NCI-H345 (cell line): ENCODE results near the gene ZFPM1.

Experiments
- DNase-seq: peaks from one replicate; lab custom pipeline; 2025; lab: John Stamatoyannopoulos, UW

Gene ZFPM1

DNA sequence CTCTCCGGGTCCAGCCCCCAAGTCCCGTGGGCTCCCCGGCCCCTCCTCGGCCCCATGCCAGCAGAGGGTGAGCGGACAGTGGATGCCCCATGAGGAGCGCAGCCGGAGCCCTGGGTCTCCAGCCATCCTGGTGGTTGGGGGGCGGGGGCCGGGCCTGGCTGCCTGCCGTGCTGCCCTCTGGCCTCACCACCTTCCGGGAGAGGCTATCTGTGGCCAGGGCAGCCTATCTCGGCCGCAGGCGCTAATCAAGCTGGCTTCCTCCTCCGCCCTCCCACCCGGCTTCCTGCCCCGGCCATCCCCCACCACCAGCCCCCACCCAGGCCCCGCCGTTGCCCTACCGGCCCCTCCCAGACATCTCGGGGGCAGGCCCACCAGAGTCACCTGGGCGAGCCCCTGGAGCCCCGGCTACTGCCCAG lies 46.8 kb downstream of the ZFPM1 start:
- DNase-seq, result no peak

DNA sequence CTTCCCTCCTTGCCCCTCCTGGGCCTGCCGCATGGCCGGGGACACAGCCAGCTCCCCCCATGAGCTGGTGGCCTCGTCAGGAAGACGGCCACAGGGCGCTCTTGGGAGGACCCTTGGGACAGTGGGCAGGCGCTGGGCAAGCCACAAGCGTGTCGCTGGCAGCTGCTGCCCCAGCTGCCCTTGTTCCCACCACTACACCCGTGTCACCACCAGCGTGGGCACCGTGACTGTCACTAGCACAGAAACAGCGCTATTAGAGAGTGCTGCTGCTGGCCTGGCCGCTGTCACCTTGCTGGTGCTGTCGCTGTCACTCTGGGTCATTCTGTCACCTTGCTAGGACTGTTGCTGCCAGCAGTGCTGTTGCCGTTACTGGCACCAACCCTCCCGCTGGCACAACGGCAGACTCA lies 47.2 kb downstream of the ZFPM1 start:
- DNase-seq, result no peak

DNA sequence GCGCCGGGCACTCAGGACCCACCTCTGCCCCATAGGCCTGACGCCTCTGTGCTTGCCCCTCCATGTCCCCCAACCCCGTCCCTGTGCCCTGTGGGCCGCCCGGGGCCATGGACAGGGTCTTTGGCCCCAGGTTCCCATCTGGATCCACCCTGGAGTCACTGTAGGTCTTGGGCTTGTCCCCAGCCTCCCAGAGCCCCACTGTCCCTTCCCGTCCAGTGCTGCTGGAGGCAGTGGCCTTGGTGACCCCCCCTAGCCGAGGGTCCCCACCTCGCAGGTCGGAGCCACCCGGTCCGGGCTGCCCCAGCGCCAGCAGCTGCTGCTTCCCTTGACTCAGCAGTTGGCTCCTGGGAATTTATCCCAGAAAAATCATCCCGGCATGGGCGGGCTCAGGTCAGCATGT lies 49.3 kb downstream of the ZFPM1 start:
- no peak for DNase-seq

DNA sequence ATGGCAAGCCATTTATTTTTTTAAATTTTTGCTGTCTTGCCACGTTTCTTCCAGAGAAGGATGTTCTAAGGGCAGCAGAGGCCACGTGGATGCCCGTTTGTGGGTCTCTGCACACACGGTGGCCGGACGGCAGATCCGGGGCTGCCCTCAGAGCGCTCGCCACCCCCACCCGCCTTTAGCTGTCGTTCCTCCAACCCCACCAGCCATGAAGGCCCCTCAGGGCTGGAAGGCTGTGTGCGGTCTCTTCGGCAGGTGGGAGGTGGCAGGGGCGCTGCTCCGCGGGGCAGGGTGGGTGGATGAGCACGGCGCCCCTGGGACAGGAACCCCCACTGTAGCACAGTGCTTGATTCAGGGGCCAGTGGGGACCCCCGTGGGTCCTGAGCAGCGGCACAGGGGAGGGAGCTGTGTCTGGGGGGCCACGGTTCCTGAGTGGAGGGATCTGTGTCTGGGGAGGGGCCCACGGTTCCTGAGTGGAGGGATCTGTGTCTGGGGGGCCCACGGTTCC lies 49.7 kb downstream of the ZFPM1 start:
- no peak for DNase-seq

DNA sequence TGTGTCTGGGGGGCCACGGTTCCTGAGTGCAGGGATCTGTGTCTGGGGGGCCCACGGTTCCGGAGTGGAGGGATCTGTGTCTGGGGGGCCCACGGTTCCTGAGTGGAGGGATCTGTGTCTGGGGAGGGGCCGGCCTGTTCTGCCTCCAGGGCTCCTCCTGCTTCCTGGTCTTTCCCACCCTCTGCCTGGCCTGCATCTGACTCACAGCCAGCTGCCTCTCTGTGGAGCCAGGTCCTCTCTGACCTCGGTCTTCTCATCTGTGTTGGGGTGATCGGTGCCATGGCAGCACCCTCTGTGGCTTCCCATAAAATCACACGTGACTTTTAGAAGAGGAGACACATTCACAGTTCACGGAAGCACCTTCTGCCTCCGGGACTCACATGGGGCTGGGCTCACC lies 50.3 kb downstream of the ZFPM1 start:
- no peak for DNase-seq

DNA sequence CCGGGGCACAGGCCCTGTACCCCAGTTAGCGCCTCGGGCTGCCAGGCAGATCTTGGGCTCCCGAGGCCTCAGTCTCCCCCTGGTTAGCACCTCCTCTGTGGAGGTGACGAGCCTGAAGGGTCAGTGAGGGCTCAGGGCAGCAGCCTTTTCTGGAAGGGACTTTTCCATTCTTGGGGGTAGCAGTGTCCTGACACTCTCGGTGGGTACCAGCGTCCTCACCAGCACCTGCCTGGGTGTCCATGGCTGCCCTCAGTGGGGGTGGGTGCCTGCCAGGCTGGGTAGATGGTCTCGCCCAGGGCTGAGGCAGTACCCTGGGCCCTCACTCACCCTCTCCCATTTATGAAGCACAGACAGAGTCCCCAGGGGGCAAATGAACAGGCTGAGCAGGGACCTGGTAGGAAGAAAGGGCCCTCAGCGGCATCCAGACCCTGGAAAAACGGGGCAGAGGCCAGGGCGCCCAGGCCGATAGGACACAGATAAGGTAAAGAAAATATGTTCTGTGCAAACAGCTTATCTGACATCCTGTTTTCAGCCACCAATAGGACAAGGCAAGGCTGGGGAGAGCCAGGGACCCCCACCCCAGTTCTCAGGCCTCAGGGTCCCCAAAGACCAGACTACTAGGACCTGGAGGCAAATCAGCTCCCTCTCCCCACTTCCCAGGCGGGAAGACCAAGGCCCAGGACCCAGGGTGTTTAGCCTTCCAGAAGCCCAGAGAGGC lies 50.9 kb downstream of the ZFPM1 start:
- no peak for DNase-seq

DNA sequence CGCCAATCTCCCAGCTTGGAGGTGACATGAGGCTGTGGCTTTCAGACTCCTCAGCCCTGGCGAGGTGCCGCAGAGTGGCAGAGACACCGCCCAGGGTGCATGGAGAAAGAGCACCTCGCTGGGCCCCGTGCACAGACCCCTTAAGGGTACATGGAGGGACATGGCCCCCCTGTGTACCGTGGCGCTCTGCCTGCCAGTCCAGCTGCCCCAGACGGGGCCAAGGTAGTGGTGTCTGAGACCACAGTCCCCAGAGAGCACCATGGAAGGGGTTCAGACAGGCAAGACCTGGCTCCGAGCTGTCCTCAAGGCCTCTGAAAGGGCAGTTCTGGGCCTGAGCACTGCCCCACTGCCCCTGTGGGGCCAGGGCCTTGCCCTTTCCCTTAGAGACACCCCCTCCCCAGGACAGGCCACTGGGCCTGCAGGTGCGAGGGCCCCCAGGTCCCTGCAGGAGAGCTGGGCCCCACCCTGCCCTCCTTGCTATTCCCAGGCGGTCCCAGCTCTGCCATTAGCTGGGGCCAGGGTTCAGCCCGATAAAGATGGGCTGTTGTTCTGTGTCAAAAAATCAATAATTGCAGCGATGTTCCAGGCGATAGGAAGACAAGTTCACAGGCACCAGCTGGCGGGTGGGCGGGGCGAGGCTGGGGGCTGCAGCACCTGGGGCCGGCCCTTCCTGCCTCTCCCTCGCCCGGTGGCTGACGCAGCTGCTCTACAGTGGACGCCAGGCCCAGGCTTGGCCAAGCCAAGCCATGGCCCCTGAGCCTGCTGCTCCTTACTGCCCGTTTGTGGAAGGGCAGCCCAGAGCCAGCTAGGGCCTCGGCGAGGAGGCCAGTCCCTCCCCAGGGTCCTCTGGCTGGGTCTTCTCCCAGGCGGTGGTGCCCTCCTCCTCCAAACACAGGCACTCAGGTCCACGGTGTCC lies 51.7 kb downstream of the ZFPM1 start:
- peak; percentile 75 for DNase-seq

DNA sequence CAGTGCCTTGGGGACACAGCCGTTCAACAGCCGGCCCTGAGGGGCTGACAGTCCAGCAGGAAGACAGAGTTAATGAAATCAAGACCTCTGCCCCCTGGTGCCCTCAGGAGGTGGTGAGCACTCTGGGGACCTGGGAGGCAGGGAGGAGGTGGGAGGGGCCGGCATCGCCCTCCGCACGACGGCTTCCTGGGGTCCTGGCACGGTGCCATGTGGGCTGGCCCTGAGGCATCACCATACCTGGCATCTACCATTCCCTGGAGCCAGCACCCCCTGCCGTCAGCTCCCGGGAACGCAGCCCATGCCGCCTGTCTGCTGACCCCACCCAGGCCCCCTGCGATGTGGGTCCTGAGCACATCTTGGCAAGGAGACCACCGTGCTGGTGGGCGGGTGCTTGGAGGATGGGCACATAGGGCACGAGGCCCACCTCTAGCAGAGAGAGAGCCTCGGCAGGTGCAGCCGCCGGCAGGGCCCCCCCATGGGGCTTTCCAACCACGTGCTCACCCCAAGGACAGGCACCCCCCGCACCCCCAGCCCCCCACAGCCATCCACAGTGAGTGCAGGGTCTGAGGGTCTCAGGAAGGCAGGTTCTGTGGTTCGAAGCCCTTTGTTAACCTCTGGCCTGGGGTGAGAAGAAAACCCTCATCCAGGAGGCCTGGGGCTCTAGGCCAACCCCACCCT lies 52.5 kb downstream of the ZFPM1 start:
- peak; percentile 89 for DNase-seq

DNA sequence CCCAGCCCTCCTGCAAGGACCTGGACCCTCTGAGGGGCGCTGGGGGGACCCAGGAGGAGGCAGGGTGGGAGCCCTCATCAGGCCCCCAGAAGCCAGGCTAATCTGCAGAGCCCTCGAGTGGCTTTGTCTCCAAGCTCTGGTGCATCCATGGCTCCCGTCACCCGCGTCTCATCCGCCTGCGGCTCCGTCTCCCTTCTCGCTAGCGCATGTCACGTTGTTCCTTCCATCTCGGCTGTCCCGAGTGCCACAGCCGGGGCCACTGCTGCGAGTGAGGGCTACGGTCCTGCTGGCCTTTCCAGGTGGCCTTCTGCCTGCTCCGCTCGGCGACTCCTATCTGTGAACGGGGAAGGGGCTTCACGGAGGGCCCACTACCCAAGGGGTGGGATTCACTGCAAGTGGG lies 53.6 kb downstream of the ZFPM1 start:
- DNase-seq, result no peak

DNA sequence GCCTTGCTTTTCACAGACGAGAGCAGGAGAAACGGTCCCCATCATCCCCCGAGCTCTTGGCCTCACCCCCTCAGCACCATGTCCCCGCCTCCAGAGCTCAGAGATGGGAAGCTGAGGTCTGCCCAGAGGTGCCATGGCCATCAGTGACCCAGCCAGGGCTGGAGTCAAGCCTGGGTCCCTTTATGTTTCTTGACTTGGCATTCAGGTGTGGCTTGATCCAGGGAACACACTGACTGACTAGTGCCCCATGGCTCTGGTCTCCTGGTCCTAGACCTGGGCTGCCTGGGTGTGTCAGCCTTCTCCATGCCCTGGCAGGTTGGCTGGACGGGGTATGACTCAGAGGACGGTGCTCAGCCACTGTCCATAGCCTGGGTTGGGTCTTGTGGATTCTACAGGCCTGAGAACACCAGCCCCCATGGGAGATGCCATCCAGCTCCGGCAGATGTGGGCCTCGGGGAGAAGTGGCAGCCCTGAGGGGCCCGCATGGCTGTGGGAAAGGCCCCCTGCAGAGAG lies 54.2 kb downstream of the ZFPM1 start:
- no peak for DNase-seq

DNA sequence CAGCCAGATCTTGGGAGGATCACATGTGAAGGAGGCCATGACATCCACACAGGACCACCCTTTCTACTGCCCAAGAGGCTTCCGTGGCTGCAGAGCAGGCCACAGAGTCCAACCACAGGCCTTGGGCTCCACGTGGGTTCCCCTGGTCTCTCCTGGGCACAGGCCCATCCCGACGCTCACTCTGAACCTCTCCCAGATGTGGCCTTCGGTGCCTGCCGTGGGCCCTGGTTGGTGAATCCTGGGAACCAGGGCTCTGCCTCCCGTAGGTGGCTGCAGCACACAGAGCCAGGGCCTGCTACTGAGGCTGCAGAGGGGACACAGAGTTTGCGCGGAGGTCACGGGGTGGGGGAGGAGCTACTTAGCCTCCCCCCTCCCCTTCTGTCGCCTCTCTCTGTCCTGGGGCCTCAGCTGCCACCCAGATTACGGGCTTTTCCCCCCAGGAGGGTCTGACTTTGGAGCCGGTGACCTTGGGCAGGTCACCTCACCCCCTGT lies 55.3 kb downstream of the ZFPM1 start:
- no peak for DNase-seq

DNA sequence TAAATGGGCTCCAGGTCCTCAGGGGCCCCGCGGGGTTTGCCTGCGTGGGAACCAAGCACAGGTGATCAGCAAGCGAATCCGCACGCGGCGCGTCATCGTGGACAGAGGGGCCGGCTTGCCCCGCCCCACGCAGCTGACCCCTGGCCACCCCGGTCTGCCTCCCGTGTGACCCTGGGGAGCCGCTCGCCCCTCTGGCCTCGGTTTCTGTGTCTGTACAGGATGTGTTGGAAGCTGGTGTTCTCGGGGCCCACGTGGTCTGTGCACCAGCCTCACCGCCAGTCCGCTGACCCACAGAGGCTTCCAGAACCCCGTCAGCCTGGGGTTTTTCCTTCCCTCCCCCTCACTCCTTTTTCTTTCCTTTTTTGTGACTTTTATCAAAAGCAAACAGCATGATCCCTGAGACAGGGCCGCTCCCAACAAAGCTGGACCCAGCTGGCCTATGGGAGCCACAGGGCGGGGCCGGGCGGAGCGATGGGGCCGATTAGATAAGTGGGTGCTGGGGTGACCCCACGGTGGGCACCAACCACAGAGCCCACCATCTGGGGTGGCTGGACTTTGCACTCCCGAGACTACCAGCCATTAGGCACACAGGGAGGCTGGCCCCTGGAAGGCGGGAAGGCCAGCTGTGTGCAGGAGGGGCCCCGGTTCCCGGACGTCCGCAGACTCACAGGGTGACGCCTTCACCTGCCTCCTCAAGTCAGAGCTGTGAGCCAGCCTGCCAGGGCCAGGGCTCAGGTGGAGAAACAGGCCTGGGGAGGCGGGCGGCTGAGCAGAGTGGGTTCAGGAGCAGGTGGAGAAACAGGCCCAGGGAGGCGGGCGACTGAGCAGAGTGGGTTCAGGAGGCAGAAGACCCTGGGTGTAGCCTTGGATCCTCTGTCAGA lies 56.0 kb downstream of the ZFPM1 start:
- DNase-seq, result no peak

DNA sequence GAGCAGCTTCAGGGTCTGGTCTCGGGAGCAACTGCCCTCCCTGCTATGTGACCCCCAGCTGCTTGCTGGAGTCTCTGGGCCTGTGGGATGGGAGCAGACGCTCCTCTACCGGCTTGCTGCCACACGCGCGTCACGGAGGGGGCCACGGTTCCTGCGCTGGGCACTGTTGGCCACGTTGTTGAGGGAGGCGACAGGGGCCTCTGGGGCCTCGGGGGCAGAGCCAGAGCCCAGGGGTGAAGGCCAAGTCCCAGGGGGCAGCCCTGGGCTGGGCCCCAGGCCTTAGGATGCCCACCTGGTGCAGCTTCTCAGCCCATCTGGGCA lies 56.6 kb downstream of the ZFPM1 start:
- no peak for DNase-seq

DNA sequence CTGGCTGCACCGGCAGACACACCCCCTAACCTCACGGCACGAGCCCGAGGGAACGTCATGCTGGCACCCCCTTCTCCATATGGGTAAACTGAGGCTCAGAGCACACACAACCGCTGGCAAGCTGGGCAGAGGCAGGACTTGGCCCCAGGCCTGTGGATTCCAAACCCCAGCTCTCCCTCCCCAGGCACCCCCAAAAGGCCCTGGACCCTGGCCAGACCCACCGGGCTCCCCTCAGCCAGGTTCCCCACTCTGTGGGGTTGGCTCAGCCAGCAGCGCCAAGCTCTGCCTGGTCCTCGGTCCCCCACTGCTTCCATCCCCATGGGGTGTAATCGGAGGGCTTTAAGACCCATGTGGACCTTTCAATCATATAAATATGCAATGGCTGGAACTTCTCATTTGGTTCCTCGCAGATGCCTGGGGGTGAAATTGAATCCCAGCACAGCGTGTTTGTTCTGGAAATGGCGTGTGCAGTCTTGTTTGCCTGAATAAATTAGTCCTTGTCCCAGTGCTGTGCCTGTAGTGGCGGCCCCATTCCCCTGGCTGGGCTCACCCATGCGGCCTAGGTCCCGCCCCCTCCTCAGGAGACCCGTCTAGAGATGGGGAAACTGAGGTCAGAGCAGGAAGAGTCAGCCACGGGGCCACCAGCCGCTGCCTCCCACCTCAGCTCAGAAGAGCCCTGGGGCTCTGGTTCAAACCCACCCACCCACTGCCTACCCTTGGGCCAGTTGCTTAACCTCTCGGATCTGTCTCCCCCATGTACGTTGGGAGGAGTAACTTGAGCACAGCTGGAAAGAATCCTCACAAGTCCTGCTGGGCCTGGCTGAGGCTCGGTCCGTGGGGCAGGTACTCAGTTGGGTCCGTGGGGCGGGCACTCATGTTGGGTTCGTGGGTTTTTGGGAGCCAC lies 57.3 kb downstream of the ZFPM1 start:
- peak; percentile 87 for DNase-seq

DNA sequence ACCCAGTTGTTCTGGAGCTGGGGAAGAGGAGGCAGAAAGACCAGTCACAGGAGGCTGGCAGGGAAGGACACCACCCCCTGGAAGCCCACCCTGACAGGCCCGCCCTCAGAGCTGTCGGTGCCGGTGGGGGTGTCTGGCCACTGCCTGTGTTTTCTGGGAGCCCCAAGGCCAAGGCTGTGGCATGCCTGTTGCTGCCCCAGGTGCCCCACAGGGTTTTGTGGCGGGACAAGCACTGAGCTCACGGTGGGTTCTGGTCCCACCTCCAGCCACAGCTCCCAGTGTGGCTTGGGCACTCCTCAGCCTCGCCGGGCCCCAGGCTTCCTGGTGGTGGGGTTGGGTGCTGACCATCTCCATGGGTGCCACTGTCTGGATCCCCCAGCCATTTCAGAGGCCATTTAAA lies 58.0 kb downstream of the ZFPM1 start:
- DNase-seq, result no peak

DNA sequence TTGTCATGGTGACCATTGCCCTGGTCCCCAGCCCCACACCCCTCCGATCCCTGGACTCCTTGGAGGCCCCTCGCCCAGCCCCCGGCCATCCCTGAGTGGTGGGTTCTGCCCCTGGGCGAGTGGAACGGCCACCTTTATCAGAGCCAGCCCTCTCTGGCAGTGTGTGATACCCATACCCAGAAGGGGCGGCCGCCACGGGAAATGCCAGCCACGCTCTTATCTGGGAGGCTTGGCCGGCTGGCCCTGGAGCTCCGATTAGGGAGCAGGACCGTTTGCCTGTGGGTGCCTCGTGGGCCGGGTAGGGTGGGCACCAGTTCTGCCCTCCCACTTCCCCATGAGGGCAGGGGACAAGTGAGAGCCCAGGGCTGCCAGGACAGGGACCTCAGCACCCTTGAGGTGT lies 58.8 kb downstream of the ZFPM1 start:
- no peak for DNase-seq

DNA sequence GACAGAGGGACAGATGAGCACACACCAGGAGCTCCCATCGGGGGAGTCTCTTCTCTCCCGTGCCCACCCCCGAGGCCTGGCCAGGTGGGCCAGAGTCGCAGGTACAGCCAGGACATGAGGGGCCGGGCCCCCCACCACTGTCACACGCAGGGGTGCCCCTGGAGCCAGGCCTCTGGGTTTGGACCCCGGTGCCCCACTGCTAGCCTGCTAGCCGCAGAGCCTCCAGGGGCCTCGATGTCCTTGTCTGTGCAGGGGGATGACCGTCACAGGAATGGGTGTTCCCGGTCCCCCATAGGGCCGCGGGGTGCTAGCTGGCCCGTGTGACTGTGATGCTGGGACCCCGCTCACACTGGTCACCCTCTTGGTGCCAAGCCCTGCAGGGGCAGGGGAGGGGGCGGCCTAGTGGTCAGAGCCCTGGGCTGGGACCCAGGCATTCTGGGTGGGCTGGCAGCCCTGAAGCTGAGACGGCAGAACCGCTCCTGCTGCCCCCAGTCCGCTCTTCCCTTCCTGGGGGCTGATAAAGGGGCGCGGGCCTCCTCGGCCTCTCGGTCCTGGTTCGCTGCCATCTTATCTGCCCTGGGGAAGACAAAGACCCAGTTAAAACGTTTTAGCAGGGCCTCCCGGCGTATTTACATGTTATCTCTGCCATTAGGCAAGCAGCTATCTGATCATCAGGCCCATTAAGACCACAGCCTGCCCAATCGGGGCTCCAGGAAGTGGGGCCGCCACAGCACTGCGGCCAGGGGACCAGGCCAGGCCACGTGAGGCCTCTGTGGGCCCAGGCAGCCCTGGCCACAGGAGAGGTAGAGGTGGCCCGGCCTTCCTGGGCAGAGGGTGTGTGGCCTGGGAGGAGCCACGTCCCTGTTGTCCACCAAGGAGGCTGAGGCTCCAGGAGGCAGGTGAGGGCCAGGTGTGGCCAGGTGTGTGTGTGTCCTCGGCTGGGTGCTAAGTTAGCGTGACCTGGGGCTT lies 59.9 kb downstream of the ZFPM1 start:
- no peak for DNase-seq

DNA sequence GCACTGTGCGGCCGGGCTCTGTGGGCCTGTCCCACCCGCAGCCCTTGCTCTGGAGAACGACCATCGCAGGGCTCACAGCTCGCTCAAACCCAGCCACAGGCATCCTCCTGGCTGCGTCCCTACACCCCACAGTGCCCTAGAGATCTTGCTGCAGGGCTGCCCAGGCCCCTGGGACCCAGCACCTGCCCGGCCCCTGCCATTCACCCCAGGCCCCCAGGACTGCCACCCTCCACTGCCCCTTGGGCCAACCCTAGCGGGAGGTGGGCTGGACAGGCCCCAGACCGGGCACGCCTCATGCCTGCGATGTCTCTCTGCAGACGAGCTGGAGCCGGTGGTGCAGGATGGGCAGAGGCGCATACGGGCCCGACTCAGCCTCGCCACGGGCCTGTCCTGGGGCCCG lies 61.0 kb downstream of the ZFPM1 start:
- no peak for DNase-seq
